Epithelial cell of esophagus (primary cell): Measurements from ENCODE around the gene MED13L.

Source experiments
- DNase-seq: peaks from one replicate; pipeline ENCODE4 v3.0.0; 2010; ENCODE audit warnings: low read depth
- H3K4me3 ChIP-seq: 2 replicates; pipeline ENCODE4 v1.5.1; 2011; ENCODE audit warnings: mild to moderate bottlenecking, low read length, control low read depth
- CTCF ChIP-seq: IDR thresholded peaks from 2 replicates; pipeline ENCODE4 v1.5.1; 2011; ENCODE audit warnings: low read depth, mild to moderate bottlenecking, low read length, control low read depth, inconsistent platforms; ENCODE audit not compliant: insufficient read depth; ENCODE audit errors: missing control alignments

MED13L gene

DNA sequence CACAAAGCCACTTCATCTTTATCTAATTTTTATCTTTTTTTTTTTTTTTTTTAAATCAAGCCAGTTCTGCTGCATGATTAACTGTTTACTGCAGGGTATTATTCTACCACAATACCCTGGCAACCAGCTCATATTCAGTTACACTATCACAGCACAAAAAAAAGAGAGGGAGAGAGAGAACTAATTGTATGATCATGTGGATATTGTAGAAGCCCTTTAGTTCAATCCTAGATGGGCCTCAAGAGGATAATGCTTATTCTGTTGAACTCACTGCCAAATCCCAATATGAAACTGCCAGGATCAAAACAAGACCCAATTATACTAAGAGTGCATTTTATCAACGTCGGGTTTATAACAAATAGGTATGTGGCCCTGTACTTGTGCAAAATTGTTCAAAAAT, 51.5 kb downstream of the MED13L start:
- H3K4me3 ChIP-seq: no peak overlapping the region
- no peak for DNase-seq
- no peak for TF ChIP-seq CTCF

GRCh38 chr12:116222358-116222757, 55.1 kb downstream of the MED13L start:
- no peak overlapping the region for H3K4me3 ChIP-seq
- peak; percentile 93 for DNase-seq
- TF ChIP-seq CTCF: no peak

DNA sequence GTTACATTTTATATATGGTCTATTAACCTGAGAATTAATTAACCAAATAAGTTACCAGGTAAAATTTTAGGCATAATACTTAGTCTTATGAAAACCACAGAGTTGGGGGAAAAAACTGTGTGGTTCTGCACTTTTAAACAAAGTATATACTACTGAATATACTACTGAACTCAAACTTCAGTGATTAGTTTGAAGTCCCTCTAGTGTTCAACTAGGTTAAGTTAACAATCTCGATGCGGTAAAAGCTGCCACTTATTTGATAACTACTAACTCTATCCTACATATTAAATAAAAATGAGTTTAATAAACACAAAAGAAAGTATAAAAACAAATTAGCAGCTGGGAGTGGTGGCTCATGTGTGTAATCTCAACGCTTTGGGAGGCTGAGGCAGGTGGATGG, 56.7 kb downstream of the MED13L start:
- no peak for DNase-seq
- no peak for TF ChIP-seq CTCF
- no peak overlapping the region for H3K4me3 ChIP-seq

- TF ChIP-seq CTCF: no peak
- no peak for DNase-seq
- no peak overlapping the region for H3K4me3 ChIP-seq
Measured at GRCh38 chr12:116217045-116217735, 60.3 kb downstream of the MED13L start.

DNA sequence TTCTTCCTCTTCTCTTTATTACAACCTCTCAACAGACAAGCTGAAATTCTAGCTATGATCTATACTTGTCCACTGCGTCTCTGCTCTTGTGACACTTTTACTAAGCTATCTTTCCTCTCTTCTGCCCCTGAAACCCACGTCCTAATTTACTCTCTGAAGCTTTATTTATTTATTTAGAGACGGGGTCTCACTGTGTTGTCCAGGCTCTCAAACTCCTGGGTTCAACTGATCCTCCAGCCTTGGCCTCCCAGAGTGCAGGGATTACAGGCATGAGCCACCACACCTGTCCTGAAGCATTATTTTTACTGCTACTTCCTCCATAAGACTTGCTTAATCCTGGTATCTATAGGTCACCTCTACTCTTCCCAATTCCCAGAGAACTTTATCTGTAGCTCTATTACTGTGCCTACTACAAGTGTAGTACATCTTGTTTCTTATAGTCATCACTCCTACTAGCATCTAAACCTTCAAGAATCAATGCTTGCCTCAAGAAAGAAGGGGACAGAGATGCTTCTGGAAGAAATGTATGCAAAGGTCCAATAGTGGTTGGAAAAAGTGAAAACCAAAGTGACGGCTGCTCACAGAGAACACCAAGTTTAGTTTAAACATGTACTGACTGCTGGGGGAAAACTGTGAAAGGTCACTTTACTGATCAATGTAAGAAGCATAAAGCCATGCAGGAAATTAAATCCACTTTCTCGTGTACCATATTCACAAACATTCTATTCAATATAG, 61.3 kb downstream of the MED13L start:
- DNase-seq: no peak
- TF ChIP-seq CTCF: no peak
- H3K4me3 ChIP-seq: no peak overlapping the region

GRCh38 chr12:116215023-116215422, 62.5 kb downstream of the MED13L start:
- no peak for DNase-seq
- TF ChIP-seq CTCF: no peak
- no peak overlapping the region for H3K4me3 ChIP-seq
